ENCODE data around the gene COMT.
"Not testable (repeated sequence)": the region's sequence is repeated elsewhere in the genome, so short reads cannot be mapped to it uniquely, and the experiment has no call there.

Gene COMT

GRCh38 chr22:19929586-19930550 lies 11.7 kb upstream of the COMT start:
- no peak for DNase-seq (ENCODE audit: low spot score)

- DNase-seq (ENCODE audit: low spot score) = no peak
Measured at GRCh38 chr22:19930551-19931486, 10.8 kb upstream of the COMT start.

GRCh38 chr22:19931514-19931913 lies 10.1 kb upstream of the COMT start:
- no peak for DNase-seq (ENCODE audit: low spot score)

- no peak for DNase-seq (ENCODE audit: low spot score)
Measured at GRCh38 chr22:19932367-19933206, 9.0 kb upstream of the COMT start.

GRCh38 chr22:19933341-19934241 lies 8.0 kb upstream of the COMT start:
- DNase-seq (ENCODE audit: low spot score) = no peak

GRCh38 chr22:19935123-19935718 lies 6.4 kb upstream of the COMT start:
- not testable (repeated sequence) for DNase-seq (ENCODE audit: low spot score)

- no peak for DNase-seq (ENCODE audit: low spot score)
Measured at GRCh38 chr22:19936513-19936912, 5.1 kb upstream of the COMT start.

- DNase-seq (ENCODE audit: low spot score) = no peak
Measured at GRCh38 chr22:19937616-19938473, 3.7 kb upstream of the COMT start.

- DNase-seq (ENCODE audit: low spot score) = no peak
Measured at GRCh38 chr22:19940536-19941364, 822 bp upstream of the COMT start.

GRCh38 chr22:19942157-19943081 lies 847 bp downstream of the COMT start:
- DNase-seq (ENCODE audit: low spot score) = peak; percentile 50

- peak; percentile 46 for DNase-seq (ENCODE audit: low spot score)
Measured at GRCh38 chr22:19943082-19944026, 1.8 kb downstream of the COMT start.

- no peak for DNase-seq (ENCODE audit: low spot score)
Measured at GRCh38 chr22:19948057-19948760, 6.6 kb downstream of the COMT start.

- no peak for DNase-seq (ENCODE audit: low spot score)
Measured at GRCh38 chr22:19951346-19951745, 9.8 kb downstream of the COMT start.

GRCh38 chr22:19955241-19956128 lies 13.9 kb downstream of the COMT start:
- DNase-seq (ENCODE audit: low spot score) = no peak

Measured in NAMALWA (cell line).